ENCODE measurements around the gene APOBEC2. TPM values are rescaled to one million over a fixed set of nuclear protein-coding genes. Genes with fewer than 3 reads are reported as not detected.
A peak's percentile ranks its signal among the peaks of the same experiment; 100 is the strongest.

Gene APOBEC2
- total RNA-seq, 1 donor from 2014 or later, result 219 TPM

DNA sequence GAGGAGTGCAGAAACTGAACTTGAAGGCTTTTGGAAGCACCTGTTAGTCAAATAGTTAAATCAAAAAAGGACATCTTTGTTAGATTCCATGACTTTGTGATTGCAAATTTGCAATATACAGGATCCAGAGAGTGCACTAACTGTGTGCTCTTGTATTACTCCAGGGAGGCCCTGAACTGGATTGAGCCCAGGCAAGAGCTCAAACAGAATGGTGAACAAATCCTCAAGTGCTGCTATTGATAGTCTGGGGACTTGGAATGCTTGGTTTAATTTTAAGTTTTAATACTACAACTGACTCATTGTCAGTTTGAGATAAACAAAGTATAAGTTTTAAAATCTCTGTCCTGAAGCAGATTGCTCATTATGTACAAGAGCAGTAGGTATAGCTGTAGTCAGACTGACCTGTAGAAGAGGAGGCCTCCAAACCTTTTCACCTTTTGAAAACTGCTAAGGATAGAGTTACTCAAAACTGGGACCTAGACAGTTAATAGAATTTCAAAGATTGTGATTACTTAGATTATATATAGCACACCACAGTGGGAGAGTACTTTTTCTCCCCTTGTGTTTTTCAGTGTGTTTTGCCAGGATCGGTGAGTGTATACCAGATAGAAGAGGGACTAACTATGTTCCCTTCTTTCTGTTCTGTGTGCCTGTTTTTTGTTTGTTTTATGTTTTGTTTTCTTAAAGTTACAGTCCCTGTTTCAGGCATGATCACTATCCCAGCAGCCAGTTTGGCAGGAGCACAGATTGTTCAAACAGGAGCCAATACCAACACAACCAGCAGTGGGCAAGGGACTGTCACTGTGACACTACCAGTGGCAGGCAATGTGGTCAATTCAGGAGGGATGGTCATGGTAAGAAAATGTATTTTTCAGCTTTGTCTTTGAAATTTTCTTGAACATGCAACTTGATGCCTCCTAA lies 38.1 kb downstream of the APOBEC2 start:
- intact Hi-C loops (cut with micrococcal nuclease), result no loop called here
- Histone ChIP-seq H3K36me3 (peaks cover 92% of the 10 kb centered on the region), H3K4me3 (no peak overlapping the region), H3K9me3 (replicated peaks) (no peaks in the 10 kb centered on the region), H3K27me3 (ENCODE audit: low read depth) (no peaks in the 10 kb centered on the region), H3K4me1 (peaks cover 19% of the 10 kb centered on the region), H3K27ac (replicated peaks) (peak overlapping the region; percentile 6)
- no peak for DNase-seq
- TF ChIP-seq CTCF (IDR thresholded peaks at IDR 0.05; ENCODE audit: borderline replicate concordance), result no peak

GRCh38 chr6:41092421-41093140 lies 39.6 kb downstream of the APOBEC2 start:
- peak; percentile 38 for TF ChIP-seq CTCF (IDR thresholded peaks at IDR 0.05; ENCODE audit: borderline replicate concordance)
- intact Hi-C loops (cut with micrococcal nuclease), result no loop called here
- Histone ChIP-seq H3K27ac (replicated peaks) (no peak overlapping the region), H3K4me3 (no peak overlapping the region), H3K36me3 (peaks cover 94% of the 10 kb centered on the region), H3K9me3 (replicated peaks) (no peaks in the 10 kb centered on the region), H3K27me3 (ENCODE audit: low read depth) (no peaks in the 10 kb centered on the region), H3K4me1 (peaks cover 22% of the 10 kb centered on the region)
- DNase-seq, result no peak

DNA sequence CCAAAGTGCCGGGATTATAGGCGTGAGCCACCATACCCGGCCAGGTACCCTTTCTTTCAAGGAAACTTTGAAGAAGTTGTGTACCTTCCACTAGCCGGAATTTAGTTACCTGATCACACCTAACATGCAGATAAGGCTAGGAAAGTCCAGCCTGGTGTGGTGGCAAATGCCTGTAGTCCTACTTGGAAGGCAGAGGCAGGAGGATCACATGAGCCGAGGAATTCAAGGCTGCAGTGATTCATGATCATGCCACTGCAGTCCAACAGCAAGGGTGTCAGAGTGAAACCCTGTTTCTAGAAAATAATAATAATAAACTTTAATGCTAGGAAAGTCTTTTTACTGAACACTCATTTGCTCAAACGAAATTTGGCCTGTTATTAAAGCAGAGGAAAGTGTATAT lies 40.7 kb downstream of the APOBEC2 start:
- Histone ChIP-seq H3K9me3 (replicated peaks) (no peaks in the 10 kb centered on the region), H3K4me1 (peaks cover 33% of the 10 kb centered on the region), H3K27me3 (ENCODE audit: low read depth) (no peaks in the 10 kb centered on the region), H3K27ac (replicated peaks) (no peak overlapping the region), H3K36me3 (peaks cover 100% of the 10 kb centered on the region), H3K4me3 (no peak overlapping the region)
- no peak for TF ChIP-seq CTCF (IDR thresholded peaks at IDR 0.05; ENCODE audit: borderline replicate concordance)
- intact Hi-C loops (cut with micrococcal nuclease), result no loop called here
- DNase-seq, result no peak

DNA sequence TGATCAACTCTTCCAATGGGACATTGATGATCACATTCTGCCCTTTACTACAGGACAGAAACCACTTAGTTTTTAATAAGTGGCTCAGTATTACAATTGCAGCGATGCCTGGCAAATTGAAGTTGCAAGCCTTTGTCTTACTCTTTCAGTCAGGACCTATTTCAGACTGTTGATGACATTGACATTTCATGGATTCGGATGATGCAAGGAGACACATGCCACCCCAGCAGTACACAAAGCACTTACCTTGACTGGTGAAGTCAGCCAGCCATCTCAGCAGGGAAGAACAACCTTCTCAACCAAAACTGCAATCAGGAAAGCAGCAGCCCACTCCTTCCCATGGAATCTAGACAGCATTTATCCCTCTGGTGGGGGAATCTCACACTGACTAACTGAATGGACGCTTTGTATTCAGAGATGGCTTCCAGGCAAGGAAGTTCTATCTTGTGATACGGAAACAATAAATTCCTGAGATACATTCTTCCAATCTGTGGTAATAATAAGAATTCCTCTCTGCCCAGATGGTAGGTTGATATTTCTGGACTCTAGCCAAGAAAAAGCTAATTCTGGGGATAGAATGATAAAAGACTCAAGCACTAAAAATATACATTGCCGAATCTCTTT lies 44.6 kb downstream of the APOBEC2 start:
- H3K9me3 ChIP-seq (replicated peaks), result no peaks in the 10 kb centered on the region
- H3K4me3 ChIP-seq, result no peak overlapping the region
- H3K4me1 ChIP-seq, result peaks cover 27% of the 10 kb centered on the region
- no peaks in the 10 kb centered on the region for H3K27me3 ChIP-seq (ENCODE audit: low read depth)
- intact Hi-C loops (cut with micrococcal nuclease), result no loop called here
- no peak for TF ChIP-seq CTCF (IDR thresholded peaks at IDR 0.05; ENCODE audit: borderline replicate concordance)
- DNase-seq, result no peak
- H3K27ac ChIP-seq (replicated peaks), result no peak overlapping the region
- peaks cover 80% of the 10 kb centered on the region for H3K36me3 ChIP-seq

DNA sequence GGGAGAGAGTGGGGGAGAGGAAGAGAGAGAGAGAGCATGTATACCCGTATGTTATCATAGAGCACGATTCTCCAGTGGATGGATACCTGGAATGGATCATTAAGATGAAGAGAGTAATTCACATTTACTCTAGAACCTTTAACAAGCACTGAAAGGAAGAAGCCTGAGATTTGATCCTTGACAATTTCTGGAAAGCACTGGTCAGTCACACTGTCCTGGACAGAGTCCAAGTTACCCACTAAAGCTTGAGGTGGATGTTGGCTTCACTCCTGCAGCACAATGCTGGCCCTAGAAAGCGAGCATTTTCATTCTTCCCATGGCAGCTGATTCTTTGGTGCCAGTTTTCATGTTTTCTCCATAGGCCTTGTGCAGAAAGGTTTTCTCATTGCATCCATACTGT lies 45.4 kb downstream of the APOBEC2 start:
- H3K27ac ChIP-seq (replicated peaks), result no peak overlapping the region
- no peaks in the 10 kb centered on the region for H3K9me3 ChIP-seq (replicated peaks)
- no peak for TF ChIP-seq CTCF (IDR thresholded peaks at IDR 0.05; ENCODE audit: borderline replicate concordance)
- H3K27me3 ChIP-seq (ENCODE audit: low read depth), result no peaks in the 10 kb centered on the region
- intact Hi-C loops (cut with micrococcal nuclease), result no loop called here
- no peak overlapping the region for H3K4me3 ChIP-seq
- no peak for DNase-seq
- peaks cover 27% of the 10 kb centered on the region for H3K4me1 ChIP-seq
- peaks cover 73% of the 10 kb centered on the region for H3K36me3 ChIP-seq
